Peyer's patch (tissue), 4 donors: ENCODE measurements around the gene EXOC3L4.

ENCODE experiments used
- POLR2A ChIP-seq, 2 donors: fragments of 450-650 bp; IDR thresholded peaks; one replicate each; pipeline ENCODE4 v1.5.1; 2017; ENCODE audit warnings: antibody characterized with exemption in 2 of 2, mild to moderate bottlenecking in 2 of 2, moderate library complexity in 2 of 2
- TF ChIP-seq, protein P1 (sequence below), 6 experiments: fragments of 450-650 bp in 4 of 6; fragments of 200-600 bp in 2 of 6; sonication (generic) in 1 of 6; IDR thresholded peaks; one replicate each; pipeline ENCODE4 v1.5.1; 2017 to 2019; ENCODE audit warnings: antibody characterized with exemption in 6 of 6, mild to moderate bottlenecking in 3 of 6, moderate library complexity in 1 of 6

GRCh38 chr14:103139132-103140025, 44.9 kb downstream of the EXOC3L4 start:
- TF ChIP-seq, protein P1, sequence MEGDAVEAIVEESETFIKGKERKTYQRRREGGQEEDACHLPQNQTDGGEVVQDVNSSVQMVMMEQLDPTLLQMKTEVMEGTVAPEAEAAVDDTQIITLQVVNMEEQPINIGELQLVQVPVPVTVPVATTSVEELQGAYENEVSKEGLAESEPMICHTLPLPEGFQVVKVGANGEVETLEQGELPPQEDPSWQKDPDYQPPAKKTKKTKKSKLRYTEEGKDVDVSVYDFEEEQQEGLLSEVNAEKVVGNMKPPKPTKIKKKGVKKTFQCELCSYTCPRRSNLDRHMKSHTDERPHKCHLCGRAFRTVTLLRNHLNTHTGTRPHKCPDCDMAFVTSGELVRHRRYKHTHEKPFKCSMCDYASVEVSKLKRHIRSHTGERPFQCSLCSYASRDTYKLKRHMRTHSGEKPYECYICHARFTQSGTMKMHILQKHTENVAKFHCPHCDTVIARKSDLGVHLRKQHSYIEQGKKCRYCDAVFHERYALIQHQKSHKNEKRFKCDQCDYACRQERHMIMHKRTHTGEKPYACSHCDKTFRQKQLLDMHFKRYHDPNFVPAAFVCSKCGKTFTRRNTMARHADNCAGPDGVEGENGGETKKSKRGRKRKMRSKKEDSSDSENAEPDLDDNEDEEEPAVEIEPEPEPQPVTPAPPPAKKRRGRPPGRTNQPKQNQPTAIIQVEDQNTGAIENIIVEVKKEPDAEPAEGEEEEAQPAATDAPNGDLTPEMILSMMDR (IDR thresholded peaks at IDR 0.05) = no peak
- TF ChIP-seq POLR2A (IDR thresholded peaks at IDR 0.05) = no peak
